Astrocyte of the cerebellum (primary cell): ENCODE measurements around the gene TRIM49D2.
"Not testable (repeated sequence)": the region's sequence is repeated elsewhere in the genome, so short reads cannot be mapped to it uniquely, and the experiment has no call there.

Experiments
- DNase-seq: peaks from one replicate; pipeline ENCODE4 v3.0.0-alpha.2; 2011; ENCODE audit warnings: low read depth
- H3K4me3 ChIP-seq: 2 replicates; pipeline ENCODE4 v1.5.1; 2011; ENCODE audit warnings: mild to moderate bottlenecking, low read depth, low read length, moderate library complexity
- in situ Hi-C: cut with HindIII; loops from 2 replicates; pipeline ENCODE4 v1.10.0; 2017; ENCODE audit warnings: low sequenced_read_pairs
- TF ChIP-seq, protein P1 (sequence below): IDR thresholded peaks from 2 replicates; pipeline ENCODE4 v1.5.1; 2012; ENCODE audit warnings: low read length, low read depth, moderate library complexity, mild to moderate bottlenecking; ENCODE audit errors: missing control alignments

Gene TRIM49D2, protein sequence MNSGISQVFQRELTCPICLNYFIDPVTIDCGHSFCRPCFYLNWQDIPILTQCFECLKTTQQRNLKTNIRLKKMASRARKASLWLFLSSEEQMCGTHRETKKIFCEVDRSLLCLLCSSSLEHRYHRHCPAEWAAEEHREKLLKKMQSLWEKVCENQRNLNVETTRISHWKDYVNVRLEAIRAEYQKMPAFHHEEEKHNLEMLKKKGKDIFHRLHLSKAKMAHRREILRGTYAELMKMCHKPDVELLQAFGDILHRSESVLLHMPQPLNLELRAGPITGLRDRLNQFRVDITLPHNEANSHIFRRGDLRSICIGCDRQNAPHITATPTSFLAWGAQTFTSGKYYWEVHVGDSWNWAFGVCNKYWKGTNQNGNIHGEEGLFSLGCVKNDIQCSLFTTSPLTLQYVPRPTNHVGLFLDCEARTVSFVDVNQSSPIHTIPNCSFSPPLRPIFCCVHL

DNA sequence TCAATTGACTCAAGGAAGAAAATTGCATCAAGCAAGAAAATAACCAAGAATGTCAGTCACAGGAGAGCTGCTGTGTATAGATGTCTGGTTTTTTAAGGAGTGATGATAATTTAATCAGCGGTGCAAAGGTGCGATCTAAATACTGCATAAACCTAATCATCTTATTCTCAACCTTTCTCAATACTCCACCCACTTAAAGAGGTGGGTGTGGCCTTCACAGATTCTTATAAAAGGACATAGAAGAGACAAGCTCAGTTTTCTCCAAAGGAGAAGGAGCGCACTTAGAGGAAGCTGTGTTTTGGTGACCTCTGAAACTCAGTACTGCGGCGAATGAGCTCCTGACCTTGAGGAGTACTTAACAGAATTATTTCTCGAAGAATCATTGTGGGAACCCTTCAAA is at the start of gene TRIM49D2:
Gene TRIM49D2, plus strand, starts transcription at position 301 of the 400 bp plus-strand sequence. CDS start 2,698 bp downstream, outside the sequence.
- in situ Hi-C loops, H3K4me3 ChIP-seq, DNase-seq: not testable (repeated sequence)

GRCh38 chr11:89877511-89877910 is 46.4 kb upstream of the TRIM49D2 start:
- in situ Hi-C loops, DNase-seq, H3K4me3 ChIP-seq: not testable (repeated sequence)

DNA sequence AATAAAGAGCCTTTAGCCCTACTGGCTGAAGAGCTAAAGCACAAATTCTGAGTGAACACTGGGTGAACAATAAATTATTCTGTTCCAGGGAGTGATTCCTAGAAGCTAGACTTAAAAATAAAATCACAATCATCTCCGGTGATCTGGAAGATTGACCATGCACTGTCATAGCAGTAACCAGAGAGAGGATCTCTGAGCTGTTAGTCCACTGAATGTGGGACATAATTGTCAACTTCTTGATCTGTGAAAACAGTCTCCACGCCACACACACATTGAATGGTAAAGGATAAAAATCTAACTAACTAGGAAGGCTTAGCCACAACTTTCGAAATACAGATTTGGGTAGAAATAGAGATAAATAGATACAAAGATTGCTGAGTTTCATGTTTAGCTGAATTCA is 30.6 kb upstream of the TRIM49D2 start:
- in situ Hi-C loops, H3K4me3 ChIP-seq, DNase-seq: not testable (repeated sequence)

- H3K4me3 ChIP-seq, DNase-seq, in situ Hi-C loops: not testable (repeated sequence)
These were observed 23.1 kb upstream of the TRIM49D2 start for GRCh38 chr11:89900809-89901208.

GRCh38 chr11:89922195-89922660 is 1.6 kb upstream of the TRIM49D2 start, which contains the start of gene TRIM49D1:
TSS of gene TRIM49D1 (minus strand) at chr11:89922245. CDS start at chr11:89917710, 4,535 bp downstream.
- no peak for DNase-seq
- no peak within 1 kb of the TSS for H3K4me3 ChIP-seq
- TF ChIP-seq, protein P1, sequence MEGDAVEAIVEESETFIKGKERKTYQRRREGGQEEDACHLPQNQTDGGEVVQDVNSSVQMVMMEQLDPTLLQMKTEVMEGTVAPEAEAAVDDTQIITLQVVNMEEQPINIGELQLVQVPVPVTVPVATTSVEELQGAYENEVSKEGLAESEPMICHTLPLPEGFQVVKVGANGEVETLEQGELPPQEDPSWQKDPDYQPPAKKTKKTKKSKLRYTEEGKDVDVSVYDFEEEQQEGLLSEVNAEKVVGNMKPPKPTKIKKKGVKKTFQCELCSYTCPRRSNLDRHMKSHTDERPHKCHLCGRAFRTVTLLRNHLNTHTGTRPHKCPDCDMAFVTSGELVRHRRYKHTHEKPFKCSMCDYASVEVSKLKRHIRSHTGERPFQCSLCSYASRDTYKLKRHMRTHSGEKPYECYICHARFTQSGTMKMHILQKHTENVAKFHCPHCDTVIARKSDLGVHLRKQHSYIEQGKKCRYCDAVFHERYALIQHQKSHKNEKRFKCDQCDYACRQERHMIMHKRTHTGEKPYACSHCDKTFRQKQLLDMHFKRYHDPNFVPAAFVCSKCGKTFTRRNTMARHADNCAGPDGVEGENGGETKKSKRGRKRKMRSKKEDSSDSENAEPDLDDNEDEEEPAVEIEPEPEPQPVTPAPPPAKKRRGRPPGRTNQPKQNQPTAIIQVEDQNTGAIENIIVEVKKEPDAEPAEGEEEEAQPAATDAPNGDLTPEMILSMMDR = no peak
- in situ Hi-C loops = no loop called here

DNA sequence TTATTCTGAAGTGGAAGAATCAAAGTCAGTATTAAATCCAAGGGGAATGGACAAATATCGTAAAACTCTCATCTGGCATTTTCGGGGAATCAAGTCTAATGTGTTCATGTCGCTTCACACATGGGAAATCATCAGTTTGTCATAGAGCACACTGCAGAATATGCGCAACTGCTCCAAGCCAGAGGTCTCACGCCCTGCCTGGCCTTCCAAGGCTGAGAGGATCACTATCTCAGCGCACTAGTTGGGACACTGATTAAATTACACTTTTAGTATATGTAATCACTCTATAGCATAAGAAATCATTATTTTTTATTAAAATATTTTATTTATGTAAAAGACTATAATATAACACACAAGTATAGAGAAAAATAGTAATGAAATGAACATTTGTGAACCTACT is 37.0 kb downstream of the TRIM49D2 start:
- H3K4me3 ChIP-seq, DNase-seq, in situ Hi-C loops: not testable (repeated sequence)

DNA sequence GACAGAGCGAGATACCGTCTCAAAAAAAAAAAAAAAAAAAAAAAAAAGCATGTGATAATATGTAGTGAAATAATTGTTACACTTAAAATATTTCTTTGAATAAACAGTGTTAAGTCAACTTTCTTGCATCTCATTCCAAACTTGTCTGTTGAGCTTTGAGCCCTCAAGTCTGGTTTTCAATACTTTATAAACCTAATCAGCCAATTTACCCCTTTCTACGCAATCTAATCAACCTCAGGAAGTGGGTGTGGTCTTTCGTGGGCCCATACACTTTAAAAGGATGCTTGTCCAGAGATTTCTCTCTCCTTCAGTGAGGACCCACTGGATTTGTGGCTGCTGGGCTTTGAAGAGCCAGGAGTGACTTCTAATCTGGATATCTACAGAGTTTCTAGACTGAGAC is 41.9 kb downstream of the TRIM49D2 start, which contains the start of gene TRIM64:
Gene TRIM64, plus strand, starts transcription at position 301 of the 400 bp plus-strand sequence. CDS start 2,467 bp downstream, outside the sequence.
- DNase-seq, H3K4me3 ChIP-seq, in situ Hi-C loops: not testable (repeated sequence)
